ENCODE results near the gene MRPL12. TPM values are rescaled to one million over a fixed set of nuclear protein-coding genes. Genes with fewer than 3 reads are reported as not detected.

MRPL12 gene
- total RNA-seq: 10 to 100 TPM; 29.3 to 69.8 (median 47.8) TPM

GRCh38 chr17:81702934-81703746 is at the start of gene MRPL12:
Gene MRPL12 (plus strand): TSS chr17:81703367. CDS start chr17:81703502, 135 bp downstream.
- ATAC-seq (ENCODE audit: low FRiP score in 2 of 2) (peak; percentile 94 to 98), DNase-seq (peak; percentile 95 to 97)
- peaks cover 16 to 65% (median 50%) of the 10 kb centered on the region in 4 donors for H3K36me3 ChIP-seq
- no peaks in the 10 kb centered on the region for H3K9me3 ChIP-seq
- H3K4me3 ChIP-seq: peak within 1 kb of the TSS; percentile 61 to 98 (median 83)
- H3K27ac ChIP-seq: peak within 1 kb of the TSS; percentile 85 to 97 (median 90)
- peaks cover 24 to 35% (median 30%) of the 10 kb centered on the region in 4 donors for H3K4me1 ChIP-seq
- WGBS, 2 donors: 0 to 1% methylated on average over 18 to 30 of the region's 102 CpGs
- TF ChIP-seq POLR2AphosphoS5 (IDR thresholded peaks at IDR 0.05) (peak; percentile 96 to 97), POLR2A (IDR thresholded peaks at IDR 0.05) (peak in 3 of 4 donors; percentile 75 to 90 (median 84)), EP300 (IDR thresholded peaks at IDR 0.05) (peak in 1 of 4 donors; percentile 85), CTCF (IDR thresholded peaks at IDR 0.05) (peak in 4 of 6 experiments; percentile 59 to 80 (median 71))
- H3K27me3 ChIP-seq: no peaks in the 10 kb centered on the region

GRCh38 chr17:81655378-81656117 is 47.6 kb upstream of the MRPL12 start:
- Histone ChIP-seq H3K36me3 (no peaks in the 10 kb centered on the region), H3K9me3 (no peaks in the 10 kb centered on the region), H3K4me3 (no peak overlapping the region), H3K27me3 (no peaks in the 10 kb centered on the region), H3K4me1 (peaks cover 0 to 3% (median 0%) of the 10 kb centered on the region in 4 donors), H3K27ac (no peak overlapping the region)
- no peak for ATAC-seq (ENCODE audit: low FRiP score in 2 of 2)
- WGBS, 2 donors: 90 to 94% methylated on average over 13 to 15 of the region's 18 CpGs
- DNase-seq: no peak
- no peak for TF ChIP-seq EP300 (IDR thresholded peaks at IDR 0.05)
- no peak for TF ChIP-seq CTCF (IDR thresholded peaks at IDR 0.05)
- TF ChIP-seq POLR2AphosphoS5 (IDR thresholded peaks at IDR 0.05): no peak
- no peak for TF ChIP-seq POLR2A (IDR thresholded peaks at IDR 0.05)

GRCh38 chr17:81656118-81656743 is 46.9 kb upstream of the MRPL12 start, which contains the start of gene PDE6G:
Gene PDE6G (minus strand): TSS chr17:81656542. CDS start chr17:81653305, 3,237 bp downstream.
- TF ChIP-seq EP300 (IDR thresholded peaks at IDR 0.05): no peak
- no peak for TF ChIP-seq POLR2A (IDR thresholded peaks at IDR 0.05)
- TF ChIP-seq CTCF (IDR thresholded peaks at IDR 0.05): no peak
- no peak for TF ChIP-seq POLR2AphosphoS5 (IDR thresholded peaks at IDR 0.05)
- ATAC-seq (ENCODE audit: low FRiP score in 2 of 2): no peak
- DNase-seq: no peak
- no peak within 1 kb of the TSS for H3K27ac ChIP-seq
- no peaks in the 10 kb centered on the region for H3K36me3 ChIP-seq
- peaks cover 0 to 3% (median 0%) of the 10 kb centered on the region in 4 donors for H3K4me1 ChIP-seq
- H3K4me3 ChIP-seq: no peak within 1 kb of the TSS
- H3K9me3 ChIP-seq: no peaks in the 10 kb centered on the region
- 91 to 94% methylated on average over 4 to 15 of the region's 15 CpGs for WGBS, 2 donors
- H3K27me3 ChIP-seq: no peaks in the 10 kb centered on the region

- H3K9me3 ChIP-seq: no peaks in the 10 kb centered on the region
- no peaks in the 10 kb centered on the region for H3K27me3 ChIP-seq
- no peaks in the 10 kb centered on the region for H3K36me3 ChIP-seq
- peaks cover 0 to 3% (median 0%) of the 10 kb centered on the region in 4 donors for H3K4me1 ChIP-seq
- 46 to 56% methylated on average over 2 to 4 of the region's 4 CpGs for WGBS, 2 donors
- H3K4me3 ChIP-seq: no peak overlapping the region
- no peak for ATAC-seq (ENCODE audit: low FRiP score in 2 of 2)
- H3K27ac ChIP-seq: no peak overlapping the region
- TF ChIP-seq POLR2AphosphoS5 (IDR thresholded peaks at IDR 0.05): no peak
- no peak for TF ChIP-seq CTCF (IDR thresholded peaks at IDR 0.05)
- TF ChIP-seq EP300 (IDR thresholded peaks at IDR 0.05): no peak
- no peak for TF ChIP-seq POLR2A (IDR thresholded peaks at IDR 0.05)
- DNase-seq: no peak
Measured at GRCh38 chr17:81656835-81657234, 46.3 kb upstream of the MRPL12 start.

Data from upper lobe of left lung (tissue), 6 donors.